Natural killer cell (primary cell): ENCODE measurements around the gene CACNA1S. TPM values are rescaled to one million over a fixed set of nuclear protein-coding genes. Genes with fewer than 3 reads are reported as not detected.

Experiments
- ATAC-seq, 3 donors: fragments of 150-1000 bp in 2 of 3; fragments of 200-7000 bp in 1 of 3; cut with Tn5 transposase; 1 replicate in 1 of 3; 2 replicates in 2 of 3; pipeline ENCODE4 v1.10.0; 2021; ENCODE audit warnings: mild to moderate bottlenecking in 2 of 3, moderate library complexity in 2 of 3
- DNase-seq, 2 donors: peaks; one replicate each; pipeline versions ENCODE4 v3.0.0 to v3.0.0-alpha.2; 2013 to 2021; ENCODE audit warnings: mixed read lengths in 1 of 2
- H3K27ac ChIP-seq: one replicate; pipeline ENCODE4 v1.5.1; 2013; ENCODE audit warnings: mild to moderate bottlenecking, low read length
- H3K27me3 ChIP-seq: one replicate; pipeline ENCODE4 v1.6.1; 2013; ENCODE audit warnings: low read length; ENCODE audit not compliant: control insufficient read depth, insufficient read depth
- H3K36me3 ChIP-seq: one replicate; pipeline ENCODE4 v1.6.1; 2013; ENCODE audit warnings: low read length; ENCODE audit not compliant: control insufficient read depth, insufficient read depth
- H3K4me1 ChIP-seq: one replicate; pipeline ENCODE4 v1.6.1; 2013; ENCODE audit warnings: low read length; ENCODE audit not compliant: control insufficient read depth, insufficient read depth
- H3K4me3 ChIP-seq: one replicate; pipeline ENCODE4 v1.5.1; 2013; ENCODE audit warnings: low read length
- H3K9me3 ChIP-seq: one replicate; pipeline ENCODE4 v1.6.1; 2013; ENCODE audit warnings: low read length; ENCODE audit not compliant: control insufficient read depth, insufficient read depth
- H3K27ac Mint-ChIP-seq, 2 donors: one replicate each; pipeline ENCODE4 v1.8.0; 2022; ENCODE audit warnings: mild to moderate bottlenecking in 2 of 2, mixed read lengths in 2 of 2, moderate library complexity in 1 of 2
- H3K27me3 Mint-ChIP-seq, 2 donors: one replicate each; pipeline ENCODE4 v1.8.0; 2022; ENCODE audit warnings: low read depth in 2 of 2, mixed read lengths in 2 of 2
- H3K36me3 Mint-ChIP-seq: one replicate; pipeline ENCODE4 v1.8.0; 2022; ENCODE audit warnings: mixed read lengths
- H3K4me1 Mint-ChIP-seq, 2 donors: one replicate each; pipeline ENCODE4 v1.8.0; 2022; ENCODE audit warnings: mixed read lengths in 2 of 2
- H3K4me3 Mint-ChIP-seq: one replicate; pipeline ENCODE4 v1.8.0; 2022; ENCODE audit warnings: mild to moderate bottlenecking, moderate library complexity, mixed read lengths
- H3K9me3 Mint-ChIP-seq, 2 donors: one replicate each; pipeline ENCODE4 v1.8.0; 2022; ENCODE audit warnings: mixed read lengths in 2 of 2
- WGBS: methylation state at CpG from one replicate; pipeline ENCODE4 v1.1.7; 2013; ENCODE audit warnings: missing lambda C conversion rate; ENCODE audit not compliant: insufficient coverage; 5-methylcytosine and 5-hydroxymethylcytosine counted together
- intact Hi-C: fragments of 100-400 bp; cut with micrococcal nuclease; formaldehyde crosslinking; loops from one replicate; pipeline ENCODE4 v1.14.2; 2022
- total RNA-seq, 4 donors: library from RNA; stranded (reverse); fragments of 120-200 nt in 1 of 4; gene quantifications; one replicate each; pipeline versions ENCODE4 v1.2.3 to v1.2.4, GENCODE V29; 2013 to 2022
- TF ChIP-seq, protein P1 (sequence below): fragments of 200-600 bp; IDR thresholded peaks from one replicate; pipeline ENCODE4 v1.8.0; 2022; ENCODE audit warnings: antibody characterized with exemption

Gene CACNA1S
- total RNA-seq, 3 donors from 2014 or later (not counting 1 experiment from before 2014, with no cell fraction given), result not detected

DNA sequence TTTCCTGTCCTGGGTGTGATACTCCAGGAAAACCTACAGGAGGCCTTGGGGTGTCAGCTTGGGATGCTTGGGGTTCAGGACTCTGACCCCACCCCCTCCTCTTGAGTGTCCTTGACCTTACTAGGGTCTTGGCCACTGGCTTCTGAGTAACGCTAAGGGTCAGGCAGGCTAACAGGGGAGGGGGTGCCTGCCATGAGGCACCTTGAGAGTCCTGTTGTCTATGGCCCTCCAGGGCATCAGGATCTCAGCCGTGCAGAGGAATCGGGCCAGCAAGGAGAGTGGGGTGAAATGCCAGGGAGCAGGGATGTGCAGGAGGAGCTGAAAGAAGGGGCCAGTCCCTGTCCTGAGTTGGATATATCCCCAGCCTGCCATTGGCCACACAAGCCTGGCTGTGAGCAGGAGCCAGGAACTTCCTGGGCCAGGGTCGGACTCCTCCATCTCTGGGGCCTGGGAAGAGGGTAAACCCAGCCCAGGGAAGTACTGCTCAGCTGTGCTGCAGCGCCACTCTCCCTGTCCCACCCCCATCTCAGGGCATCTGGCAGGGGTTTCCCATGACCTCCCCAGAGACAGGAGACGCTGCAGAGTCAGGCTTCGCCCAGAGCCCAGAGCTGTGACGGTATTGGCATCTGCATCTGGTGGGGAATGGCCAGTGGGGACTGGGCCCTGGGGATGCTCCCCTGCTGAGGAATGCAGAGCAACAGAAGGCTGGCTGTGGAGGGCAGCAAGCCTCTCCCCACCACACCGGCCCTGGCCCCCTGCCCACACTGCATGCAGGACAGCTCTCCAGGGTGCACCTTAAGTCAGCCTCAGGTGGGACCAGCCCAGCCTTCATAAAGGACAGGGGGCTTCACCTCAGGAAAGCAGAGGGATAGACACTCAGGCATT lies 95.0 kb downstream of the CACNA1S start:
- peak overlapping the region; percentile 21 for H3K4me3 Mint-ChIP-seq
- peak overlapping the region; percentile 50 to 98 for H3K27ac Mint-ChIP-seq
- Histone ChIP-seq H3K4me3 (no peak overlapping the region), H3K27ac (no peak overlapping the region), H3K9me3 (no peaks in the 10 kb centered on the region), H3K36me3 (no peaks in the 10 kb centered on the region), H3K27me3 (no peaks in the 10 kb centered on the region), H3K4me1 (peaks cover 98% of the 10 kb centered on the region)
- DNase-seq (no peak), ATAC-seq (no peak)
- intact Hi-C loops, result loop anchor here (5.0 kb wide), 1 partner anchor 135 kb away; the partner anchor contains the start of gene TMEM9
- H3K36me3 Mint-ChIP-seq, result no peaks in the 10 kb centered on the region
- peaks cover 87 to 93% of the 10 kb centered on the region in 2 donors for H3K4me1 Mint-ChIP-seq
- no peaks in the 10 kb centered on the region for H3K27me3 Mint-ChIP-seq
- no peaks in the 10 kb centered on the region for H3K9me3 Mint-ChIP-seq
- WGBS, result 82% methylated on average over 9 of the region's 9 CpGs
- TF ChIP-seq, protein P1, sequence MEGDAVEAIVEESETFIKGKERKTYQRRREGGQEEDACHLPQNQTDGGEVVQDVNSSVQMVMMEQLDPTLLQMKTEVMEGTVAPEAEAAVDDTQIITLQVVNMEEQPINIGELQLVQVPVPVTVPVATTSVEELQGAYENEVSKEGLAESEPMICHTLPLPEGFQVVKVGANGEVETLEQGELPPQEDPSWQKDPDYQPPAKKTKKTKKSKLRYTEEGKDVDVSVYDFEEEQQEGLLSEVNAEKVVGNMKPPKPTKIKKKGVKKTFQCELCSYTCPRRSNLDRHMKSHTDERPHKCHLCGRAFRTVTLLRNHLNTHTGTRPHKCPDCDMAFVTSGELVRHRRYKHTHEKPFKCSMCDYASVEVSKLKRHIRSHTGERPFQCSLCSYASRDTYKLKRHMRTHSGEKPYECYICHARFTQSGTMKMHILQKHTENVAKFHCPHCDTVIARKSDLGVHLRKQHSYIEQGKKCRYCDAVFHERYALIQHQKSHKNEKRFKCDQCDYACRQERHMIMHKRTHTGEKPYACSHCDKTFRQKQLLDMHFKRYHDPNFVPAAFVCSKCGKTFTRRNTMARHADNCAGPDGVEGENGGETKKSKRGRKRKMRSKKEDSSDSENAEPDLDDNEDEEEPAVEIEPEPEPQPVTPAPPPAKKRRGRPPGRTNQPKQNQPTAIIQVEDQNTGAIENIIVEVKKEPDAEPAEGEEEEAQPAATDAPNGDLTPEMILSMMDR, result no peak

DNA sequence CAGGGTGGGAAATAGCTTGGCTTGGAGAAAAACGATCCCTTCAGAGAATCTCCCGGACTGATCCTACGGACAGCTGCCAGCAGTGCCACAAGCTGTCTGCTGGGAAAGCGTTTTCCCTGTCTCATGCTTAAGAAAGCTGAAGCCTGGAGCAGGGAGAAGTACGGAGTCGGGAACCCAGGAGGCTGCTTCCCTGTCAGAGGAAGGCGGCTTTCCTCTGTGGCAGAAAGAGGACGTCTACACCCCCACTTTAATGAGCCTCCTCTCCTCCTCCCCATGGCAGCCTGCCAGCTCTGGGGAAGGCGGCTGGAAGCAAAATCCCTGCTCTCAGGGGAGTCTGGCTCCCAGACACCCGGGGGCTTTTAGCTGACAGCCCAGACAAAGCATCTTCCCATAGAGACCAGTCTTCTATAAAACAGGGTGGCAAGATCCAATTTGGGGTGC lies 96.0 kb downstream of the CACNA1S start:
- no peaks in the 10 kb centered on the region for H3K9me3 Mint-ChIP-seq
- no peak overlapping the region for H3K4me3 Mint-ChIP-seq
- peak overlapping the region; percentile 74 to 98 for H3K27ac Mint-ChIP-seq
- peaks cover 98% of the 10 kb centered on the region for H3K4me1 ChIP-seq
- H3K27ac ChIP-seq, result no peak overlapping the region
- ATAC-seq (no peak), DNase-seq (no peak)
- H3K27me3 Mint-ChIP-seq, result no peaks in the 10 kb centered on the region
- H3K27me3 ChIP-seq, result no peaks in the 10 kb centered on the region
- no peaks in the 10 kb centered on the region for H3K9me3 ChIP-seq
- H3K4me3 ChIP-seq, result no peak overlapping the region
- TF ChIP-seq, protein P1, result no peak
- 68% methylated on average over 10 of the region's 10 CpGs for WGBS
- H3K36me3 Mint-ChIP-seq, result no peaks in the 10 kb centered on the region
- peaks cover 85 to 93% of the 10 kb centered on the region in 2 donors for H3K4me1 Mint-ChIP-seq
- no peaks in the 10 kb centered on the region for H3K36me3 ChIP-seq
- intact Hi-C loops, result loop anchor here (5.0 kb wide), 1 partner anchor 136 kb away; the partner anchor contains the start of gene TMEM9

DNA sequence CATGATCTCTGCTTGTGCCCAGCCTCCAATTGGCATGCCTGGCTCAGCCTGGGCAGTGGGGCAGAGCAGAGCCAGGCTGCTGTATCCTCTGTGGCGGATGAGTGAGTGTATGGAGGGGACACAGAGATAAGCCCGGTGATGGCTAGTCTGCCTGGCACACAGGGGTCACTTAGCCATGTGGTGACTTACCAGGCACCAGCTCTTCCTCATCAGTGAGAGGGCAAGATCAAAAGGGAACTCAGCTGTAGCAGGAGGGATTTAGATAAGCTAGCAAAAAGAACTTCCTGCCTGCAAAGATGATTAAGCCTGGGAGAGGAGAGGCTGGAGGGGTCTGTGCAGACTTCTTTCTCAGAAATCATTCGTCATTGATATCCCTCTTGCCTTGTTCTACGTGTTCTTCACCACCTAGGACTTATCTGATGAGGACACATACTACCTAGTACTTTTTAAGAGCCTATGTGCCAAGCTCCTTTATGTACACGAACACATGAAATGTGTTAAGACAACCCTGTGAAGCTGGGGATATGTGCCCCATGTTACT lies 96.6 kb downstream of the CACNA1S start:
- DNase-seq, result peak in 1 of 2 donors; percentile 19
- no peaks in the 10 kb centered on the region for H3K9me3 ChIP-seq
- no peak overlapping the region for H3K27ac ChIP-seq
- Mint-ChIP-seq H3K4me1 (peaks cover 81 to 91% of the 10 kb centered on the region in 2 donors), H3K36me3 (no peaks in the 10 kb centered on the region), H3K27ac (peak overlapping the region; percentile 74 to 98), H3K27me3 (no peaks in the 10 kb centered on the region), H3K4me3 (peak overlapping the region; percentile 28), H3K9me3 (no peaks in the 10 kb centered on the region)
- intact Hi-C loops, result loop anchor here (5.0 kb wide), 1 partner anchor 137 kb away; the partner anchor contains the start of gene TMEM9
- no peak overlapping the region for H3K4me3 ChIP-seq
- TF ChIP-seq, protein P1, result no peak
- WGBS, result 49% methylated on average over 5 of the region's 5 CpGs
- peaks cover 98% of the 10 kb centered on the region for H3K4me1 ChIP-seq
- no peaks in the 10 kb centered on the region for H3K27me3 ChIP-seq
- ATAC-seq, result peak in 1 of 3 donors; percentile 31
- no peaks in the 10 kb centered on the region for H3K36me3 ChIP-seq
